Neural cell (in vitro differentiated cells): ENCODE data around the gene PSEN1. TPM values are rescaled to one million over a fixed set of nuclear protein-coding genes. Genes with fewer than 3 reads are reported as not detected.

Source experiments
- H2AFZ ChIP-seq: fragments of 200-600, 300-800 bp; sonication (generic), shearing (Covaris generic); 2 replicates; pipeline ENCODE4 v1.6.0; 2014; ENCODE audit warnings: low read depth, mild to moderate bottlenecking, antibody characterized with exemption, low read length, moderate library complexity
- H3F3A ChIP-seq: fragments of 200-600 bp; shearing (Covaris generic); 2 replicates; pipeline ENCODE4 v1.6.1; 2016; ENCODE audit warnings: mild to moderate bottlenecking, moderate library complexity, mixed read lengths, antibody characterized with exemption, low read length; ENCODE audit not compliant: insufficient read depth, poor library complexity, severe bottlenecking
- H3K27ac ChIP-seq: fragments of 200-600, 300-800 bp; sonication (generic), shearing (Covaris generic); 2 replicates; pipeline ENCODE4 v1.5.1; 2014; ENCODE audit warnings: mild to moderate bottlenecking, low read length, moderate library complexity
- H3K27me3 ChIP-seq: fragments of 300-800, 200-600 bp; sonication (generic), shearing (Covaris generic); 2 replicates; pipeline ENCODE4 v1.6.0; 2014; ENCODE audit warnings: mild to moderate bottlenecking, low read depth, low read length, moderate library complexity; ENCODE audit not compliant: insufficient read depth
- H3K36me3 ChIP-seq: fragments of 300-800, 200-600 bp; sonication (generic), shearing (Covaris generic); 2 replicates; pipeline ENCODE4 v1.5.1; 2014; ENCODE audit warnings: mild to moderate bottlenecking, antibody characterized with exemption, low read length, moderate library complexity; ENCODE audit not compliant: insufficient read depth
- H3K4me2 ChIP-seq: fragments of 300-800, 200-600 bp; sonication (generic), shearing (Covaris generic); 2 replicates; pipeline ENCODE4 v1.6.0; 2014; ENCODE audit warnings: mild to moderate bottlenecking, low read length
- H3K4me3 ChIP-seq: fragments of 300-800, 200-600 bp; sonication (generic), shearing (Covaris generic); 2 replicates; pipeline ENCODE4 v1.5.1; 2014; ENCODE audit warnings: mild to moderate bottlenecking, low read length, moderate library complexity
- H3K79me2 ChIP-seq: fragments of 200-600 bp; shearing (Covaris generic); replicated peaks from 2 replicates; pipeline ENCODE4 v1.6.0; 2014; ENCODE audit warnings: mild to moderate bottlenecking, low read length, moderate library complexity; ENCODE audit not compliant: insufficient read depth
- H3K9ac ChIP-seq: fragments of 300-800, 200-600 bp; sonication (generic), shearing (Covaris generic); 2 replicates; pipeline ENCODE4 v1.6.1; 2016; ENCODE audit warnings: mild to moderate bottlenecking, low read length, mixed read lengths
- H3K9me2 ChIP-seq: fragments of 200-600 bp; shearing (Covaris generic); 2 replicates; pipeline ENCODE4 v1.6.1; 2016; ENCODE audit warnings: mild to moderate bottlenecking, low read length, mixed read lengths; ENCODE audit not compliant: insufficient read depth
- H3K9me3 ChIP-seq: fragments of 200-600, 300-800 bp; sonication (generic), shearing (Covaris generic); 2 replicates; pipeline ENCODE4 v1.6.1; 2016; ENCODE audit warnings: mild to moderate bottlenecking, mixed run types, low read length, moderate library complexity, mixed read lengths
- H4K20me1 ChIP-seq: fragments of 200-600 bp; shearing (Covaris generic); 2 replicates; pipeline ENCODE4 v1.6.1; 2016; ENCODE audit warnings: mild to moderate bottlenecking, mixed run types; ENCODE audit not compliant: insufficient read depth
- CTCF ChIP-seq: fragments of 450-650 bp; IDR thresholded peaks from 2 replicates; pipeline ENCODE4 v1.5.1; 2014; ENCODE audit warnings: antibody characterized with exemption, mild to moderate bottlenecking, moderate library complexity; ENCODE audit not compliant: poor library complexity, severe bottlenecking
- EP300 ChIP-seq: fragments of 450-650 bp; conservative IDR thresholded peaks from 2 replicates; pipeline ENCODE4 v1.6.1; 2014; ENCODE audit warnings: antibody characterized with exemption, mild to moderate bottlenecking, moderate library complexity; ENCODE audit not compliant: poor library complexity, severe bottlenecking
- EZH2 ChIP-seq: fragments of 200-600, 300-800 bp; shearing (Covaris generic), sonication (generic); IDR thresholded peaks from 2 replicates; pipeline ENCODE4 v1.6.1; 2014; ENCODE audit warnings: antibody characterized with exemption, low read length, borderline replicate concordance, mild to moderate bottlenecking; ENCODE audit not compliant: insufficient read depth, poor library complexity, severe bottlenecking
- MXI1 ChIP-seq: fragments of 450-650 bp; conservative IDR thresholded peaks from 2 replicates; pipeline ENCODE4 v1.6.1; 2014; ENCODE audit warnings: antibody characterized with exemption, mild to moderate bottlenecking; ENCODE audit not compliant: poor library complexity, severe bottlenecking
- POLR2AphosphoS5 ChIP-seq: IDR thresholded peaks from 2 replicates; pipeline ENCODE4 v1.6.1; 2012
- RAD21 ChIP-seq: fragments of 450-650 bp; conservative IDR thresholded peaks from 2 replicates; pipeline ENCODE4 v1.6.1; 2014; ENCODE audit warnings: antibody characterized with exemption, mild to moderate bottlenecking, moderate library complexity
- REST ChIP-seq: IDR thresholded peaks from 2 replicates; pipeline ENCODE4 v1.6.1; 2012; ENCODE audit warnings: borderline replicate concordance
- SMC3 ChIP-seq: fragments of 450-650 bp; conservative IDR thresholded peaks from 2 replicates; pipeline ENCODE4 v1.6.1; 2014; ENCODE audit warnings: antibody characterized with exemption, mild to moderate bottlenecking, moderate library complexity; ENCODE audit not compliant: poor library complexity
- TAF1 ChIP-seq: IDR thresholded peaks from 2 replicates; pipeline ENCODE4 v1.6.1; 2012; ENCODE audit warnings: low read depth
- polyA plus RNA-seq: library from polyadenylated mRNA; depleted of rRNA; stranded (reverse); fragments of >200 nt; gene quantifications from 2 replicates; pipeline ENCODE4 v1.2.3, GENCODE V29; 2014

The PSEN1 gene
- polyA plus RNA-seq, 1 donor from 2014 or later, result 40.3 TPM

- Histone ChIP-seq H3K79me2 (no peaks in the 10 kb centered on the region), H3K4me3 (no peak overlapping the region), H4K20me1 (no peaks in the 10 kb centered on the region), H3K9me3 (no peaks in the 10 kb centered on the region), H3K36me3 (no peaks in the 10 kb centered on the region), H3K27me3 (no peaks in the 10 kb centered on the region), H3K4me2 (no peak overlapping the region), H3K27ac (no peak overlapping the region), H3F3A (no peaks in the 10 kb centered on the region), H3K9me2 (no peaks in the 10 kb centered on the region), H3K9ac (no peak overlapping the region), H2AFZ (no peak overlapping the region)
- no peak for TF ChIP-seq EP300
- TF ChIP-seq POLR2AphosphoS5, result no peak
- no peak for TF ChIP-seq MXI1
- no peak for TF ChIP-seq EZH2
- TF ChIP-seq CTCF, result no peak
- TF ChIP-seq RAD21, result no peak
- TF ChIP-seq REST, result no peak
Observed at GRCh38 chr14:73162251-73162650, 25.9 kb downstream of the PSEN1 start.

- Histone ChIP-seq H3K4me3 (no peak overlapping the region), H3K9me2 (no peaks in the 10 kb centered on the region), H4K20me1 (no peaks in the 10 kb centered on the region), H2AFZ (no peak overlapping the region), H3K27ac (no peak overlapping the region), H3K79me2 (no peaks in the 10 kb centered on the region), H3K36me3 (peaks cover 11% of the 10 kb centered on the region), H3K27me3 (no peaks in the 10 kb centered on the region), H3K4me2 (no peak overlapping the region), H3K9ac (no peak overlapping the region), H3K9me3 (no peaks in the 10 kb centered on the region), H3F3A (no peaks in the 10 kb centered on the region)
- no peak for TF ChIP-seq SMC3
- TF ChIP-seq POLR2AphosphoS5, result no peak
- TF ChIP-seq EZH2, result no peak
- TF ChIP-seq RAD21, result no peak
- no peak for TF ChIP-seq REST
- no peak for TF ChIP-seq CTCF
- TF ChIP-seq TAF1, result no peak
- no peak for TF ChIP-seq MXI1
- TF ChIP-seq EP300, result no peak
Observed at GRCh38 chr14:73166399-73166798, 30.1 kb downstream of the PSEN1 start.
